HepG2 (cell line): ENCODE data around the gene NEK7. TPM values are rescaled to one million over a fixed set of nuclear protein-coding genes. Genes with fewer than 3 reads are reported as not detected.
A peak's percentile ranks its signal among the peaks of the same experiment; 100 is the strongest.

Source experiments
- ATAC-seq: fragments of 200-7000 bp; cut with Tn5 transposase; 3 replicates; pipeline ENCODE4 v1.9.1; 2020; ENCODE audit warnings: mild to moderate bottlenecking, moderate library complexity
- Bru-seq: library from RNA; stranded (reverse); fragments of 400-500 nt; gene quantifications from one replicate; lab custom pipeline; 2021; lab: Mats Ljungman, UMichigan
- BruChase-seq, 2 experiments: library from RNA; stranded (reverse); fragments of 400-500 nt; gene quantifications; one replicate each; lab custom pipeline; 2021; lab: Mats Ljungman, UMichigan
- BruUV-seq: library from RNA; stranded (reverse); fragments of 400-500 nt; replicated peaks from 2 replicates; lab custom pipeline; 2021; lab: Mats Ljungman, UMichigan
- CTCF ChIA-PET: fragments of 300-600 bp; formaldehyde crosslinking; extraction: SDS; loops from one replicate; lab custom pipeline; 2021; ENCODE audit warnings: low total read pairs, inconsistent platforms, low intra/inter-chr PET ratio; lab: Yijun Ruan, JAX
- POLR2A ChIA-PET: fragments of 350-600 bp; sonication (Branson Sonifier 250); formaldehyde crosslinking; loops from one replicate; lab custom pipeline; 2020; ENCODE audit warnings: antibody characterized with exemption, inconsistent platforms; lab: Yijun Ruan, JAX
- DNase-seq: peaks from one replicate; pipeline ENCODE4 v3.0.0-alpha.2; 2015; ENCODE audit warnings: low spot score
- FAIRE-seq: peaks from 3 replicates; lab custom pipeline; 2011; peaks lifted over from hg19 to GRCh38; lab: Jason Lieb, UNC
- H2AFZ ChIP-seq: one replicate; pipeline ENCODE4 v1.6.1; 2011; ENCODE audit warnings: low read length, inconsistent platforms
- H3K27ac ChIP-seq: fragments of 300-600 bp; 3 replicates; pipeline ENCODE4 v1.8.0; 2011; ENCODE audit warnings: mixed run types, mild to moderate bottlenecking, mixed read lengths, low read length, inconsistent platforms; ENCODE audit not compliant: insufficient read depth; ENCODE audit errors: extremely low read length
- H3K27me3 ChIP-seq, 2 experiments: fragments of 200-600 bp in 1 of 2; 2 replicates in 1 of 2; 3 replicates in 1 of 2; pipeline versions ENCODE4 v1.6.0 to v1.8.0; 2011; ENCODE audit warnings: low read length in 2 of 2, mild to moderate bottlenecking in 2 of 2, moderate library complexity in 2 of 2, inconsistent platforms in 1 of 2; ENCODE audit not compliant: insufficient read depth in 2 of 2, control insufficient read depth in 1 of 2
- H3K36me3 ChIP-seq, 2 experiments: fragments of 200-600 bp in 1 of 2; replicated peaks in 1 of 2; 2 replicates in 1 of 2; 3 replicates in 1 of 2; pipeline versions ENCODE4 v1.5.1 to v1.8.0; 2011; ENCODE audit warnings: low read length in 2 of 2, inconsistent platforms in 1 of 2; ENCODE audit not compliant: insufficient read depth in 2 of 2, control insufficient read depth in 1 of 2
- H3K4me1 ChIP-seq: 2 replicates; pipeline ENCODE4 v1.5.1; 2012; ENCODE audit warnings: low read length, inconsistent platforms; ENCODE audit not compliant: insufficient read depth
- H3K4me2 ChIP-seq: 2 replicates; pipeline ENCODE4 v1.6.0; 2011; ENCODE audit warnings: low read depth, low read length, inconsistent platforms
- H3K4me3 ChIP-seq, 3 experiments: fragments of 200-600 bp in 1 of 3; sonication (generic), shearing (Covaris generic) in 1 of 3; replicated peaks in 1 of 3; 2 replicates each; pipeline ENCODE4 v1.5.1; 2011 to 2016; ENCODE audit warnings: low read length in 3 of 3, inconsistent platforms in 2 of 3, low read depth in 2 of 3, mild to moderate bottlenecking in 2 of 3, control low read depth in 1 of 3, mixed read lengths in 1 of 3; ENCODE audit not compliant: insufficient read depth in 1 of 3
- H3K79me2 ChIP-seq: one replicate; pipeline ENCODE4 v1.6.1; 2011; ENCODE audit warnings: low read length, inconsistent platforms; ENCODE audit not compliant: insufficient read depth
- H3K9ac ChIP-seq: 2 replicates; pipeline ENCODE4 v1.6.0; 2011; ENCODE audit warnings: mild to moderate bottlenecking, low read depth, low read length, inconsistent platforms; ENCODE audit not compliant: insufficient read depth
- H3K9me3 ChIP-seq: 2 replicates; pipeline ENCODE4 v1.5.1; 2012; ENCODE audit warnings: mild to moderate bottlenecking, low read length
- H4K20me1 ChIP-seq: 2 replicates; pipeline ENCODE4 v1.6.0; 2011; ENCODE audit warnings: inconsistent platforms, mild to moderate bottlenecking, low read length, moderate library complexity; ENCODE audit not compliant: insufficient read depth
- ELF3 ChIP-seq: IDR thresholded peaks from 2 replicates; pipeline ENCODE4 v1.6.1; 2016; ENCODE audit warnings: missing genetic modification reagents, missing compliant biosample characterization
- HNF4A ChIP-seq: sonication (generic); formaldehyde crosslinking; IDR thresholded peaks from 2 replicates; pipeline ENCODE4 v1.4.0; 2020; ENCODE audit warnings: missing genetic modification reagents
- KDM2A ChIP-seq: sonication (generic); formaldehyde crosslinking; IDR thresholded peaks from 2 replicates; pipeline ENCODE4 v1.4.0; 2020; ENCODE audit warnings: low read depth, missing genetic modification reagents, borderline replicate concordance
- KDM5A ChIP-seq: fragments of 200-600 bp; sonication (generic); IDR thresholded peaks from 2 replicates; pipeline ENCODE4 v1.7.0; 2018; ENCODE audit warnings: antibody characterized with exemption, mild to moderate bottlenecking, low read length, borderline replicate concordance
- PCBP1 ChIP-seq: fragments of 200-400 bp; formaldehyde crosslinking; IDR thresholded peaks from 2 replicates; pipeline ENCODE4 v1.6.1; 2017; ENCODE audit warnings: mild to moderate bottlenecking, low read depth, low read length, borderline replicate concordance
- ZNF296 ChIP-seq: sonication (generic); formaldehyde crosslinking; conservative IDR thresholded peaks from 2 replicates; pipeline ENCODE4 v1.5.0; 2020; ENCODE audit warnings: mild to moderate bottlenecking, missing genetic modification reagents
- ZNF430 ChIP-seq: sonication (generic); formaldehyde crosslinking; IDR thresholded peaks from 2 replicates; pipeline ENCODE4 v1.9.0; 2021; ENCODE audit warnings: mild to moderate bottlenecking, missing genetic modification reagents
- ZNF788 ChIP-seq: sonication (generic); formaldehyde crosslinking; IDR thresholded peaks from 2 replicates; pipeline ENCODE4 v1.5.0; 2020; ENCODE audit warnings: mild to moderate bottlenecking, missing genetic modification reagents, borderline replicate concordance
- WGBS: methylation state at CpG from one replicate; pipeline ENCODE4 v1.1.6; 2017; ENCODE audit warnings: low lambda C conversion rate; 5-methylcytosine and 5-hydroxymethylcytosine counted together
- in situ Hi-C: cut with HindIII; loops from 2 replicates; pipeline ENCODE4 v1.10.0; 2017; ENCODE audit warnings: low pct_unique_long_range_greater_than_20kb; ENCODE audit not compliant: extremely low pct_ligation_motif_present
- intact Hi-C: fragments of 100-400 bp; cut with micrococcal nuclease; formaldehyde crosslinking; loops from one replicate; pipeline ENCODE4 v1.10.0; 2022; ENCODE audit not compliant: unreplicated experiment
- long read RNA-seq, 2 experiments: library from RNA in 1 of 2; library from polyadenylated mRNA in 1 of 2; stranded (forward) in 1 of 2; unstranded in 1 of 2; transcript quantifications; one replicate each; pipeline ENCODE4 v2.0.0, GENCODE V29; 2019 to 2022
- polyA minus RNA-seq, 3 experiments: library from RNA; depleted of rRNA, polyadenylated mRNA; stranded (reverse); fragments of >200 nt; gene quantifications; 2 replicates each; pipeline ENCODE4 v1.2.3, GENCODE V29; 2011; ENCODE audit warnings: low replicate concordance in 1 of 3
- polyA plus RNA-seq, 8 experiments: library from polyadenylated mRNA; depleted of rRNA in 3 of 8; stranded (reverse) in 7 of 8; unstranded in 1 of 8; fragments of >200 nt; fragmentation: Illumina TruSeq in 4 of 8; extraction: Trizol in 4 of 8; gene quantifications; 2 replicates each; pipeline versions ENCODE4 v1.2.1 to v1.2.3, GENCODE V29; 2011 to 2016; ENCODE audit warnings: low read depth in 4 of 8, missing spikeins in 1 of 8, mixed read lengths in 1 of 8; ENCODE audit not compliant: insufficient read depth in 1 of 8
- total RNA-seq, 5 experiments: library from RNA; depleted of rRNA; stranded (reverse); fragments of >200 nt; fragmentation: Illumina TruSeq; extraction: Trizol; gene quantifications; 2 replicates each; pipeline ENCODE4 v1.2.3, GENCODE V29; 2016; ENCODE audit warnings: low read depth in 1 of 5
- TF ChIP-seq, protein P1 (sequence below): sonication (generic); formaldehyde crosslinking; IDR thresholded peaks from 2 replicates; pipeline ENCODE4 v1.4.0; 2020; ENCODE audit warnings: missing genetic modification reagents, borderline replicate concordance
- TF ChIP-seq, protein P2 (sequence below), 2 experiments: sonication (generic) in 1 of 2; formaldehyde crosslinking in 1 of 2; IDR thresholded peaks; 2 replicates each; pipeline versions ENCODE4 v1.4.0 to v1.6.1; 2018 to 2020; ENCODE audit warnings: missing genetic modification reagents in 2 of 2, borderline replicate concordance in 1 of 2, low read depth in 1 of 2, mild to moderate bottlenecking in 1 of 2, missing biosample characterization in 1 of 2
- TF ChIP-seq, protein P3 (sequence below): sonication (generic); formaldehyde crosslinking; IDR thresholded peaks from 2 replicates; pipeline ENCODE4 v1.8.1; 2023; ENCODE audit warnings: mild to moderate bottlenecking, inconsistent platforms, moderate library complexity, missing genetic modification reagents, borderline replicate concordance

NEK7 gene
- 19.2 and 25.5 TPM in 2 replicates for total RNA-seq (2016; rRNA removed; fragmentation: Illumina TruSeq; extraction: Trizol)
- total RNA-seq (2016; cell fraction: cytosol; rRNA removed; fragmentation: Illumina TruSeq; extraction: Trizol; ENCODE audit: low read depth): 11.2 and 13.0 TPM in 2 replicates
- total RNA-seq (2016; cell fraction: insoluble cytoplasmic fraction; rRNA removed; fragmentation: Illumina TruSeq; extraction: Trizol): 18.2 and 27.3 TPM in 2 replicates
- total RNA-seq (2016; cell fraction: membrane; rRNA removed; fragmentation: Illumina TruSeq; extraction: Trizol): 19.4 and 21.0 TPM in 2 replicates
- total RNA-seq (2016; cell fraction: nucleus; rRNA removed; fragmentation: Illumina TruSeq; extraction: Trizol): 13.3 and 16.2 TPM in 2 replicates
- 13.7 and 18.1 TPM in 2 replicates for polyA plus RNA-seq (2011; rRNA removed)
- polyA plus RNA-seq (2011; cell fraction: cytosol; rRNA removed): 8.3 and 12.7 TPM in 2 replicates
- polyA plus RNA-seq (2011; cell fraction: nucleus; rRNA removed): 8.7 and 9.7 TPM in 2 replicates
- 8.9 and 11.2 TPM in 2 replicates for polyA plus RNA-seq (2012)
- 1.4 TPM in 2 replicates for polyA plus RNA-seq (2016; cell fraction: cytosol; fragmentation: Illumina TruSeq; extraction: Trizol; ENCODE audit: low read depth)
- 15.9 and 16.7 TPM in 2 replicates for polyA plus RNA-seq (2016; cell fraction: insoluble cytoplasmic fraction; fragmentation: Illumina TruSeq; extraction: Trizol; ENCODE audit: low read depth)
- 6.0 and 6.2 TPM in 2 replicates for polyA plus RNA-seq (2016; cell fraction: membrane; fragmentation: Illumina TruSeq; extraction: Trizol; ENCODE audit: low read depth)
- 12.0 and 12.2 TPM in 2 replicates for polyA plus RNA-seq (2016; cell fraction: nucleus; fragmentation: Illumina TruSeq; extraction: Trizol; ENCODE audit: insufficient read depth, low read depth)
- polyA minus RNA-seq (2011; rRNA and poly(A)+ RNA removed; ENCODE audit: low replicate concordance): 7.4 and 49.1 TPM in 2 replicates
- polyA minus RNA-seq (2011; cell fraction: cytosol; rRNA and poly(A)+ RNA removed): 13.1 and 26.9 TPM in 2 replicates
- polyA minus RNA-seq (2011; cell fraction: nucleus; rRNA and poly(A)+ RNA removed): 28.5 and 38.8 TPM in 2 replicates
- percentile 76 among the genes with signal in this experiment for Bru-seq, nascent RNA
- BruChase-seq, experiment 1, labeled RNA remaining after a 6-hour chase: percentile 64 among the genes with signal in this experiment
- BruChase-seq, experiment 2, labeled RNA remaining after a 2-hour chase: percentile 62 among the genes with signal in this experiment
- long read RNA-seq, experiment 1, full-length matches to known transcripts: 2 of 4 reads
- long read RNA-seq, experiment 1, partial matches to known transcripts: 0 of 4 reads
- long read RNA-seq, experiment 1, other reads (novel, unspliced or antisense): 2 of 4 reads
- long read RNA-seq, experiment 2, partial matches to known transcripts: 0 of 13 reads
- long read RNA-seq, experiment 2, other reads (novel, unspliced or antisense): 13 of 13 reads

DNA sequence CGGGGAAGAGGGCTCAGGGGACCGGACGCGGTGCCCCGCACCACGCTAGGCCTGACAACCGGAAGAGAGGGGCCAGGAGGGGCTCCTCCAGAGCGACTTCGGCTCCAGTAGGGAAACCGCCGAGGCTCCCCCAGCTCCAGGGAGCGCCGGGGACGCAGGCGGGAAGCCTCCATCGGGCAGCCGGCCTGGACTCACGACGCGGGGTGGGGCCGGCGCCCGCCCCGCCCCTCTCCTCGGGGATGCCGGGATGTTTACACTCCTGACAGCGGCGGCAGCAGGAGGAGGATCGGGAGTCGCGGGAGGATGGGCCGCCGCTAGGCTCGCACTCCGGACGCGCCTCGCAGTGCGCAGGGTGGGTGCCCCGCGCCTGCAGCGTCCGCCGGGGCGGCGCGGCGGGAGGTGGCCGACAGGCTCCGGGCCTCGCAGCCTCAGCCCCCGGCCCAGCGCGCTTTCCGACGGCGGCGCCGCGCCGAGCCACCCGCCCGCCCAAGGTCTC is at the start of gene NEK7:
Gene NEK7, plus strand, starts transcription at position 254 of the 496 bp plus-strand sequence. CDS start 75,583 bp downstream, outside the sequence.
- Histone ChIP-seq H4K20me1 (no peaks in the 10 kb centered on the region), H3K4me3 (peak within 1 kb of the TSS; percentile 51 to 90 (median 85)), H3K9ac (peak within 1 kb of the TSS; percentile 85), H3K27ac (peak within 1 kb of the TSS; percentile 82), H3K4me2 (peak within 1 kb of the TSS; percentile 93), H3K4me1 (peaks cover 32% of the 10 kb centered on the region), H3K79me2 (peaks cover 37% of the 10 kb centered on the region), H3K27me3 (no peaks in the 10 kb centered on the region; a peak in 1 of 5 replicates), H3K36me3 (no peaks in the 10 kb centered on the region), H2AFZ (peak within 1 kb of the TSS; percentile 91), H3K9me3 (no peaks in the 10 kb centered on the region)
- ChIA-PET CTCF (no interaction called here), POLR2A (interaction anchor here (0.7 to 1.1 kb wide), 2 partner anchors 49 to 159 kb away, joined by 3 to 4 read pairs; no protein-coding TSS in a partner anchor)
- in situ Hi-C loops (no loop called here), intact Hi-C loops (loop anchor here (5.0 to 10.0 kb wide), 6 partner anchors 66 to 982 kb away; no protein-coding TSS in a partner anchor)
- peak; percentile 71 for DNase-seq
- FAIRE-seq: no peak
- no TSS peak for BruUV-seq
- 4% methylated on average over 7 of the region's 63 CpGs for WGBS
- peak; percentile 80 for ATAC-seq
- TF ChIP-seq ZNF788 (CRISPR knock-in tag) (no peak), PCBP1 (no peak), ZNF296 (no peak), ELF3 (peak; percentile 65), KDM2A (CRISPR knock-in tag) (peak; percentile 82), KDM5A (0 out of 2 replicates have a peak, but pooled peaks have one; percentile 2), ZNF430 (CRISPR knock-in tag) (0 out of 2 replicates have a peak, but pooled peaks have one; percentile 38), HNF4A (CRISPR knock-in tag) (no peak)
- TF ChIP-seq, protein P1, sequence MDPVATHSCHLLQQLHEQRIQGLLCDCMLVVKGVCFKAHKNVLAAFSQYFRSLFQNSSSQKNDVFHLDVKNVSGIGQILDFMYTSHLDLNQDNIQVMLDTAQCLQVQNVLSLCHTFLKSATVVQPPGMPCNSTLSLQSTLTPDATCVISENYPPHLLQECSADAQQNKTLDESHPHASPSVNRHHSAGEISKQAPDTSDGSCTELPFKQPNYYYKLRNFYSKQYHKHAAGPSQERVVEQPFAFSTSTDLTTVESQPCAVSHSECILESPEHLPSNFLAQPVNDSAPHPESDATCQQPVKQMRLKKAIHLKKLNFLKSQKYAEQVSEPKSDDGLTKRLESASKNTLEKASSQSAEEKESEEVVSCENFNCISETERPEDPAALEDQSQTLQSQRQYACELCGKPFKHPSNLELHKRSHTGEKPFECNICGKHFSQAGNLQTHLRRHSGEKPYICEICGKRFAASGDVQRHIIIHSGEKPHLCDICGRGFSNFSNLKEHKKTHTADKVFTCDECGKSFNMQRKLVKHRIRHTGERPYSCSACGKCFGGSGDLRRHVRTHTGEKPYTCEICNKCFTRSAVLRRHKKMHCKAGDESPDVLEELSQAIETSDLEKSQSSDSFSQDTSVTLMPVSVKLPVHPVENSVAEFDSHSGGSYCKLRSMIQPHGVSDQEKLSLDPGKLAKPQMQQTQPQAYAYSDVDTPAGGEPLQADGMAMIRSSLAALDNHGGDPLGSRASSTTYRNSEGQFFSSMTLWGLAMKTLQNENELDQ (CRISPR knock-in tag): no peak
- TF ChIP-seq, protein P2, sequence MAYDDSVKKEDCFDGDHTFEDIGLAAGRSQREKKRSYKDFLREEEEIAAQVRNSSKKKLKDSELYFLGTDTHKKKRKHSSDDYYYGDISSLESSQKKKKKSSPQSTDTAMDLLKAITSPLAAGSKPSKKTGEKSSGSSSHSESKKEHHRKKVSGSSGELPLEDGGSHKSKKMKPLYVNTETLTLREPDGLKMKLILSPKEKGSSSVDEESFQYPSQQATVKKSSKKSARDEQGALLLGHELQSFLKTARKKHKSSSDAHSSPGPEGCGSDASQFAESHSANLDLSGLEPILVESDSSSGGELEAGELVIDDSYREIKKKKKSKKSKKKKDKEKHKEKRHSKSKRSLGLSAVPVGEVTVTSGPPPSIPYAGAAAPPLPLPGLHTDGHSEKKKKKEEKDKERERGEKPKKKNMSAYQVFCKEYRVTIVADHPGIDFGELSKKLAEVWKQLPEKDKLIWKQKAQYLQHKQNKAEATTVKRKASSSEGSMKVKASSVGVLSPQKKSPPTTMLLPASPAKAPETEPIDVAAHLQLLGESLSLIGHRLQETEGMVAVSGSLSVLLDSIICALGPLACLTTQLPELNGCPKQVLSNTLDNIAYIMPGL (CRISPR knock-in tag; IDR thresholded peaks at IDR 0.05; ENCODE audit: borderline replicate concordance in 1 of 2, low read depth in 1 of 2): peak in 1 of 2 experiments; percentile 72; a peak in 1 of 4 replicates
- TF ChIP-seq, protein P3, sequence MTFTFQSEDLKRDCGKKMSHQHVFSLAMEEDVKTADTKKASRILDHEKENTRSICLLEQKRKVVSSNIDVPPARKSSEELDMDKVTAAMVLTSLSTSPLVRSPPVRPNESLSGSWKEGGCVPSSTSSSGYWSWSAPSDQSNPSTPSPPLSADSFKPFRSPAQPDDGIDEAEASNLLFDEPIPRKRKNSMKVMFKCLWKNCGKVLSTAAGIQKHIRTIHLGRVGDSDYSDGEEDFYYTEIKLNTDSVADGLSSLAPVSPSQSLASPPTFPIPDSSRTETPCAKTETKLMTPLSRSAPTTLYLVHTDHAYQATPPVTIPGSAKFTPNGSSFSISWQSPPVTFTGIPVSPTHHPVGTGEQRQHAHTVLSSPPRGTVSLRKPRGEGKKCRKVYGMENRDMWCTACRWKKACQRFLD: no peak
